ENCODE results near the gene FSTL4. TPM values are rescaled to one million over a fixed set of nuclear protein-coding genes. Genes with fewer than 3 reads are reported as not detected.

FSTL4 gene
- total RNA-seq, 1 donor from 2014 or later: 14.3 TPM

DNA sequence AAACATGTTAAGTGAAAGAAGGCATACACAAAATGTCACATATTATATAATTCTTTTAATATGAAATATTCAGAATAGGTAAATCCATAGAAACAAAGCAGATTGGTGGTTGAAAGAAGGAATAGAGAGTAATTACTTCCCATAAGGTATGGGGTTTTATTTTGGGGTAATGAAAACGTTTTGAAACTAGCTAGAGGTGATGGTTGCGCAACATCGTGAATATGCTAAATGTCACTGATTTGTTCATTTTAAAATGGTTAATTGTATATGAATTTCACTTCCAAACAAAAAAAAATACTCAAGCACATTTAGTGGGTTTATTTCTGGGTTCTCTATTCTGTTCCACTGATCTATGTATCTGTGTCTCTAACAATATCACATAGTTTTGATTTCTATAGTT lies 12.0 kb upstream of the FSTL4 start:
- Mint-ChIP-seq H3K4me1 (no peaks in the 10 kb centered on the region), H3K9me3 (peaks cover 31% of the 10 kb centered on the region), H3K36me3 (no peaks in the 10 kb centered on the region), H3K27me3 (ENCODE audit: low read depth) (peaks cover 56% of the 10 kb centered on the region), H3K27ac (no peak overlapping the region), H3K4me3 (no peak overlapping the region)
- DNase-seq (ENCODE audit: low spot score in 2 of 2, unreplicated experiment in 2 of 2): no peak
- TF ChIP-seq, protein P1, sequence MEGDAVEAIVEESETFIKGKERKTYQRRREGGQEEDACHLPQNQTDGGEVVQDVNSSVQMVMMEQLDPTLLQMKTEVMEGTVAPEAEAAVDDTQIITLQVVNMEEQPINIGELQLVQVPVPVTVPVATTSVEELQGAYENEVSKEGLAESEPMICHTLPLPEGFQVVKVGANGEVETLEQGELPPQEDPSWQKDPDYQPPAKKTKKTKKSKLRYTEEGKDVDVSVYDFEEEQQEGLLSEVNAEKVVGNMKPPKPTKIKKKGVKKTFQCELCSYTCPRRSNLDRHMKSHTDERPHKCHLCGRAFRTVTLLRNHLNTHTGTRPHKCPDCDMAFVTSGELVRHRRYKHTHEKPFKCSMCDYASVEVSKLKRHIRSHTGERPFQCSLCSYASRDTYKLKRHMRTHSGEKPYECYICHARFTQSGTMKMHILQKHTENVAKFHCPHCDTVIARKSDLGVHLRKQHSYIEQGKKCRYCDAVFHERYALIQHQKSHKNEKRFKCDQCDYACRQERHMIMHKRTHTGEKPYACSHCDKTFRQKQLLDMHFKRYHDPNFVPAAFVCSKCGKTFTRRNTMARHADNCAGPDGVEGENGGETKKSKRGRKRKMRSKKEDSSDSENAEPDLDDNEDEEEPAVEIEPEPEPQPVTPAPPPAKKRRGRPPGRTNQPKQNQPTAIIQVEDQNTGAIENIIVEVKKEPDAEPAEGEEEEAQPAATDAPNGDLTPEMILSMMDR (IDR thresholded peaks at IDR 0.05; ENCODE audit: unreplicated experiment): no peak

GRCh38 chr5:133618141-133618540 lies 5.8 kb upstream of the FSTL4 start:
- Mint-ChIP-seq H3K27me3 (ENCODE audit: low read depth) (peaks cover 79% of the 10 kb centered on the region), H3K9me3 (peaks cover 8% of the 10 kb centered on the region)
- TF ChIP-seq, protein P1 (IDR thresholded peaks at IDR 0.05; ENCODE audit: unreplicated experiment): no peak

DNA sequence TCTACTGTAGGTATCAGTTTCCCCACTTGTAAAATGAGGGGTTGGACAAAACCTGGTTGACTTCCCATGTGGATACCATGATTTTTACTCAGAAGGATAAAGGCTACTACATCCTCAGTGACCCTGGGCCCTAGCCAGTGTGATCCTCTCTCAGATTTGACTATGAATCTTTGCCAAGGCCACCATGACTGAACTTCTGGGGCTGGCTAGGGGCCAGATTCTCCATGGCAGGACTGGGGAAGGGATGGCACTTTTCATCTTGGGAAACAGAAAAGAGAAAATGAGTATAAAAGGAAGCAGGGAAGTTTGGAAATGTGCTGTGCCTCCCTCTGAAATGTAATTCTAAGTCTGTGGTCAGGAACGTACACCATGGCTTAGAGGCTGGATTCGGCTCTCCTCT lies 1.4 kb upstream of the FSTL4 start:
- no peaks in the 10 kb centered on the region for H3K9me3 Mint-ChIP-seq
- no peak overlapping the region for H3K27ac Mint-ChIP-seq
- TF ChIP-seq, protein P1 (IDR thresholded peaks at IDR 0.05; ENCODE audit: unreplicated experiment): no peak
- H3K36me3 Mint-ChIP-seq: no peaks in the 10 kb centered on the region
- peaks cover 80% of the 10 kb centered on the region for H3K27me3 Mint-ChIP-seq (ENCODE audit: low read depth)
- DNase-seq (ENCODE audit: low spot score in 2 of 2, unreplicated experiment in 2 of 2): no peak
- no peak overlapping the region for H3K4me3 Mint-ChIP-seq
- peaks cover 20% of the 10 kb centered on the region for H3K4me1 Mint-ChIP-seq

More at GRCh38 chr5:133618141-133618540, 5.8 kb upstream of the FSTL4 start:
- Mint-ChIP-seq H3K36me3 (no peaks in the 10 kb centered on the region), H3K4me1 (no peaks in the 10 kb centered on the region), H3K4me3 (no peak overlapping the region), H3K27ac (no peak overlapping the region)
- no peak for DNase-seq (ENCODE audit: low spot score in 2 of 2, unreplicated experiment in 2 of 2)

GRCh38 chr5:133613184-133613583 lies 843 bp upstream of the FSTL4 start:
- TF ChIP-seq, protein P1 (IDR thresholded peaks at IDR 0.05; ENCODE audit: unreplicated experiment): no peak
- no peaks in the 10 kb centered on the region for H3K36me3 Mint-ChIP-seq
- H3K9me3 Mint-ChIP-seq: no peaks in the 10 kb centered on the region
- H3K27ac Mint-ChIP-seq: no peak overlapping the region
- H3K4me1 Mint-ChIP-seq: peaks cover 20% of the 10 kb centered on the region
- DNase-seq (ENCODE audit: low spot score in 2 of 2, unreplicated experiment in 2 of 2): no peak
- H3K4me3 Mint-ChIP-seq: peak overlapping the region; percentile 68
- peaks cover 81% of the 10 kb centered on the region for H3K27me3 Mint-ChIP-seq (ENCODE audit: low read depth)

DNA sequence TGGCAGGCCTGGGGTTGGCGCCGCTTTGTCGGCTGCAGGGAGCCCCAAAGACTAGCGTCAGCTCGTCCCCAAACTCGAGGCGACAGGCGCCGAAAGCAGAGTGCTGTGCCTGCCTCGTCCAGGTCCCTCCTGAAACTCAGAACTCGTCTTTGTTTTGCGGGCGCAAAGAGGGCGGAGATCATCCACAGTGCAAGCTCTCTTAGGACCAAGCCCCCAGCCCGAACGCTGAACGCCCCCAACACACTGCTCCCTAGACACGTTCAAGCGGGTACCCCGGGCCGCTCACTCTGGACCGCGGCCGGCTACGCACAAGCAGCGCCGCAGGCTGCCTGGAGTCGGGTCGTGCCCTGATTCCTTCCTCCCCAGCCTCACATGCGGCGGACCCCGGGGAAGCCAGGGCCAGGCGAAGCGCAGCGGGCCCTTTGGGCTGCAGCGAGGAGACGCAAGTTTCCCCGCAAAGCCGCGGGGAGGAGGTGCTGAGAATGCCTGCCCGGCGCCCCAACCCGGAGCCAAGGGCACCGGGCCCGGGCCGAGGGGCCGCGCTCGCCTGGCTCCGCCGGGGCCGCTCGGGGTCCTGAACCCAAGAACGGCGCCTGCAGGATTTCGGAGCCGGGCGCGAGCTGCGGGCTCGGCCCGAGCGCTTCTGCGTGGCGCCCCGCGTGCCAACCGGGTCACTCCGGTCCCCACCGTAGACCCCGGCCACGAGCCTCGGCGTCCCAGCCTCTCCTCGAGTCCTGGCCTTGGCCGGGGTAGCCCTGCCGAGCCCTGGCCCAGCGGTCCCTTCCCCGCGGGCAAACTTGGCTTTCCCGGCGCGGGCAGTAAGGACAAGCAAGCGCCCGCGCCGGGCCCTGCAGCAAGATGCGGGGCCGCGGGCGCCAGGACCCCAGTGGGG lies 738 bp downstream of the FSTL4 start:
- peaks cover 23% of the 10 kb centered on the region for H3K4me1 Mint-ChIP-seq
- H3K4me3 Mint-ChIP-seq: peak overlapping the region; percentile 69
- no peaks in the 10 kb centered on the region for H3K36me3 Mint-ChIP-seq
- no peak overlapping the region for H3K27ac Mint-ChIP-seq
- H3K27me3 Mint-ChIP-seq (ENCODE audit: low read depth): peaks cover 81% of the 10 kb centered on the region
- TF ChIP-seq, protein P1 (IDR thresholded peaks at IDR 0.05; ENCODE audit: unreplicated experiment): no peak
- DNase-seq (ENCODE audit: low spot score in 2 of 2, unreplicated experiment in 2 of 2): peak in 1 of 2 experiments; percentile 47
- H3K9me3 Mint-ChIP-seq: no peaks in the 10 kb centered on the region
